Panc1 (cell line): ENCODE measurements around the gene PGBD5. TPM values are rescaled to one million over a fixed set of nuclear protein-coding genes. Genes with fewer than 3 reads are reported as not detected.

Experiments used
- ATAC-seq: fragments of 200-7000 bp; cut with Tn5 transposase; 2 replicates; pipeline ENCODE4 v1.9.1; 2020; ENCODE audit warnings: mild to moderate bottlenecking, moderate library complexity
- BruUV-seq: library from RNA; stranded (reverse); fragments of 400-500 nt; replicated peaks from 2 replicates; lab custom pipeline; 2021; lab: Mats Ljungman, UMichigan
- CTCF ChIA-PET: fragments of 300-600 bp; sonication (Branson Sonifier 250); formaldehyde crosslinking; loops from one replicate; lab custom pipeline; 2022; ENCODE audit warnings: antibody characterized with exemption; lab: Charles Lee
- POLR2A ChIA-PET: fragments of 300-600 bp; sonication (Branson Sonifier 250); formaldehyde crosslinking; loops from one replicate; lab custom pipeline; 2022; ENCODE audit warnings: antibody characterized with exemption; lab: Charles Lee
- DNase-seq: peaks from one replicate; pipeline ENCODE4 v3.0.0-alpha.2; 2010; ENCODE audit warnings: low read depth, low spot score
- H3K27ac ChIP-seq: 2 replicates; pipeline ENCODE4 v1.5.1; 2011; ENCODE audit warnings: mild to moderate bottlenecking, low read length, inconsistent platforms
- H3K27me3 ChIP-seq: fragments of 200-500 bp; sonication (Bioruptor generic); 2 replicates; pipeline ENCODE4 v1.6.0; 2014; ENCODE audit warnings: low read length, inconsistent platforms; ENCODE audit not compliant: control insufficient read depth, insufficient read depth
- H3K36me3 ChIP-seq: fragments of 200-500 bp; sonication (Bioruptor generic); 2 replicates; pipeline ENCODE4 v1.5.1; 2014; ENCODE audit warnings: inconsistent platforms, mild to moderate bottlenecking, low read length, moderate library complexity; ENCODE audit not compliant: control insufficient read depth, insufficient read depth
- H3K4me1 ChIP-seq: 2 replicates; pipeline ENCODE4 v1.5.1; 2011; ENCODE audit warnings: inconsistent platforms, mild to moderate bottlenecking, low read length, moderate library complexity; ENCODE audit not compliant: control insufficient read depth, insufficient read depth
- H3K4me3 ChIP-seq, 2 experiments: 2 replicates each; pipeline ENCODE4 v1.5.1; 2011 to 2012; ENCODE audit warnings: low read depth in 2 of 2, low read length in 2 of 2, mild to moderate bottlenecking in 2 of 2, inconsistent platforms in 1 of 2, moderate library complexity in 1 of 2
- H3K9me3 ChIP-seq: fragments of 200-500 bp; sonication (Bioruptor generic); 2 replicates; pipeline ENCODE4 v1.5.1; 2014; ENCODE audit warnings: low read depth, mild to moderate bottlenecking, inconsistent platforms, low read length, moderate library complexity; ENCODE audit not compliant: control insufficient read depth, insufficient read depth
- CTCF ChIP-seq: fragments of 450-650 bp; IDR thresholded peaks from 2 replicates; pipeline ENCODE4 v1.5.1; 2017; ENCODE audit warnings: mild to moderate bottlenecking
- POLR2AphosphoS5 ChIP-seq: IDR thresholded peaks from 2 replicates; pipeline ENCODE4 v1.6.1; 2012; ENCODE audit warnings: mild to moderate bottlenecking, low read depth, low read length, moderate library complexity
- REST ChIP-seq, 2 experiments: IDR thresholded peaks; 2 replicates each; pipeline ENCODE4 v1.6.1; 2011 to 2012; ENCODE audit warnings: low read depth in 2 of 2, control low read depth in 1 of 2, low read length in 1 of 2, mild to moderate bottlenecking in 1 of 2, moderate library complexity in 1 of 2; ENCODE audit not compliant: insufficient read depth in 1 of 2
- SIN3A ChIP-seq: IDR thresholded peaks from 2 replicates; pipeline ENCODE4 v1.6.1; 2012; ENCODE audit warnings: low read depth, mild to moderate bottlenecking, low read length, moderate library complexity, borderline replicate concordance; ENCODE audit not compliant: insufficient read depth
- TCF7L2 ChIP-seq: IDR thresholded peaks from 2 replicates; pipeline ENCODE4 v1.6.1; 2011; ENCODE audit warnings: mild to moderate bottlenecking, low read depth, low read length, inconsistent platforms
- in situ Hi-C: cut with HindIII; loops from 2 replicates; pipeline ENCODE4 v1.10.0; 2016; ENCODE audit warnings: low sequenced_read_pairs, low pct_unique_long_range_greater_than_20kb
- intact Hi-C: fragments of 100-400 bp; cut with micrococcal nuclease; formaldehyde crosslinking; loops from one replicate; pipeline ENCODE4 v1.10.0; 2022; ENCODE audit not compliant: unreplicated experiment
- total RNA-seq: library from RNA; stranded (reverse); gene quantifications from one replicate; pipeline ENCODE4 v1.2.1, GENCODE V29; 2021; ENCODE audit not compliant: unreplicated experiment

PGBD5 gene
- total RNA-seq, 1 experiment from 2014 or later, result 0.05 TPM

GRCh38 chr1:230458509-230458908 lies 32.4 kb upstream of the PGBD5 start:
- DNase-seq (no peak), ATAC-seq (no peak)
- no peak overlapping the region for H3K27ac ChIP-seq

GRCh38 chr1:230456478-230456877 lies 30.3 kb upstream of the PGBD5 start:
- H3K4me3 ChIP-seq, result no peak overlapping the region
- H3K9me3 ChIP-seq, result no peaks in the 10 kb centered on the region
- no TSS peak for BruUV-seq
- no peaks in the 10 kb centered on the region for H3K4me1 ChIP-seq
- TF ChIP-seq REST (IDR thresholded peaks at IDR 0.05; ENCODE audit: insufficient read depth in 1 of 2, low read depth in 2 of 2, low read length in 1 of 2) (no peak), SIN3A (no peak), CTCF (no peak), TCF7L2 (no peak), POLR2AphosphoS5 (no peak)
- intact Hi-C loops, result no loop called here
- no peak for ATAC-seq
- DNase-seq, result no peak
- no peaks in the 10 kb centered on the region for H3K36me3 ChIP-seq
- CTCF ChIA-PET, result no interaction called here
- in situ Hi-C loops, result no loop called here
- POLR2A ChIA-PET, result no interaction called here
- no peak overlapping the region for H3K27ac ChIP-seq
- peaks cover 22% of the 10 kb centered on the region for H3K27me3 ChIP-seq

More at GRCh38 chr1:230458509-230458908, 32.4 kb upstream of the PGBD5 start:
- BruUV-seq, result no TSS peak
- Histone ChIP-seq H3K9me3 (no peaks in the 10 kb centered on the region), H3K27me3 (peaks cover 19% of the 10 kb centered on the region), H3K4me1 (no peaks in the 10 kb centered on the region), H3K36me3 (no peaks in the 10 kb centered on the region), H3K4me3 (no peak overlapping the region)
- in situ Hi-C loops (no loop called here), intact Hi-C loops (no loop called here)
- POLR2A ChIA-PET, result no interaction called here
- no peak for TF ChIP-seq POLR2AphosphoS5
- no peak for TF ChIP-seq SIN3A
- TF ChIP-seq REST (IDR thresholded peaks at IDR 0.05; ENCODE audit: insufficient read depth in 1 of 2, low read depth in 2 of 2, low read length in 1 of 2), result no peak
- TF ChIP-seq CTCF, result no peak
- no peak for TF ChIP-seq TCF7L2
- CTCF ChIA-PET, result no interaction called here
